ENCODE results near the gene EMC8. TPM values are rescaled to one million over a fixed set of nuclear protein-coding genes. Genes with fewer than 3 reads are reported as not detected.

EMC8 gene
- total RNA-seq, 1 experiment from 2014 or later, result 73.0 TPM

DNA sequence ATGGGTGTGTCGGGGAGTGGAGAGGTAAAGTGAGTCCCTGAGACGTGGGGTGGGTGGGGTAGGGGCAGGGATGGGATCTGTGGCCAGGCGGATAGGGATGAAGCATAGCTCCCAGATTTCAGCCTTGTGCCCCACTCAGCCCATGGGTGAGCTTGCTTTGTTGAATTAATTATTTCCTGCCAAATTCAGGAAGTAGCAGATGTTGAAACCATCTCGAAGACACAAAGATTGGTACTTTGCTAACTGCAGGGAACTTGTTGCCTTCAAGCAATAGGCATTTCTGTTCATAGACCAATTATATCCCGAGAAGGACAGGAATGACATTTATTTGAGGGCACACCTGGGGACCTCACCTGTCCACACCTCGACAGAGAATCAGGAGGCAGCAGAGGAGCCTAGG is 37.5 kb downstream of the EMC8 start:
- Histone ChIP-seq H3K4me1 (ENCODE audit: control insufficient read depth in 1 of 2, insufficient read depth in 2 of 2, low read length in 2 of 2) (peaks cover 0 to 12% of the 10 kb centered on the region in 2 experiments; a peak in 2 of 4 replicates), H3K27ac (ENCODE audit: low read depth, low read length) (no peak overlapping the region), H3K4me3 (replicated peaks in 1 of 2; ENCODE audit: low read depth in 1 of 2, low read length in 2 of 2) (no peak overlapping the region), H3K9ac (ENCODE audit: low read length) (no peak overlapping the region), H3K79me2 (ENCODE audit: insufficient read depth, low read length) (no peaks in the 10 kb centered on the region), H3K36me3 (ENCODE audit: control insufficient read depth in 1 of 2, insufficient read depth in 2 of 2, low read length in 2 of 2) (no peaks in the 10 kb centered on the region), H3K9me3 (ENCODE audit: control insufficient read depth in 1 of 2, insufficient read depth in 1 of 2, low read depth in 1 of 2, low read length in 2 of 2) (no peaks in the 10 kb centered on the region), H2AFZ (ENCODE audit: low read depth, low read length, poor library complexity, severe bottlenecking) (no peak overlapping the region), H4K20me1 (ENCODE audit: insufficient read depth) (no peaks in the 10 kb centered on the region), H3K27me3 (ENCODE audit: insufficient read depth, low read length) (peaks cover 6% of the 10 kb centered on the region; the same call in 1 of the 2 replicates), H3K9me2 (ENCODE audit: insufficient read depth) (no peaks in the 10 kb centered on the region), H3K4me2 (ENCODE audit: low read length) (no peak overlapping the region)
- intact Hi-C loops (cut with micrococcal nuclease), result loop anchor here (2.0 kb wide), 1 partner anchor 103 kb away; no protein-coding TSS in a partner anchor
- ATAC-seq, result no peak
- RAD21 ChIA-PET (ENCODE audit: low non-redundant PET in 1 of 2, low total read pairs in 2 of 2, uncharacterized antibody in 2 of 2, unreplicated experiment in 2 of 2), result no interaction called here
- DNase-seq (ENCODE audit: low read depth, low spot score), result no peak
- BruUV-seq (replicated peaks), result no TSS peak
- TF ChIP-seq TCF7L2 (IDR thresholded peaks at IDR 0.05; ENCODE audit: borderline replicate concordance, extremely low read depth, insufficient read depth, insufficient read length) (no peak), SP1 (IDR thresholded peaks at IDR 0.05; ENCODE audit: low read depth) (no peak)
- POLR2A ChIA-PET, result no interaction called here
- CTCF ChIA-PET, result interaction anchor here (1.3 kb wide), 1 partner anchor 12 kb away, joined by 4 read pairs; no protein-coding TSS in a partner anchor

DNA sequence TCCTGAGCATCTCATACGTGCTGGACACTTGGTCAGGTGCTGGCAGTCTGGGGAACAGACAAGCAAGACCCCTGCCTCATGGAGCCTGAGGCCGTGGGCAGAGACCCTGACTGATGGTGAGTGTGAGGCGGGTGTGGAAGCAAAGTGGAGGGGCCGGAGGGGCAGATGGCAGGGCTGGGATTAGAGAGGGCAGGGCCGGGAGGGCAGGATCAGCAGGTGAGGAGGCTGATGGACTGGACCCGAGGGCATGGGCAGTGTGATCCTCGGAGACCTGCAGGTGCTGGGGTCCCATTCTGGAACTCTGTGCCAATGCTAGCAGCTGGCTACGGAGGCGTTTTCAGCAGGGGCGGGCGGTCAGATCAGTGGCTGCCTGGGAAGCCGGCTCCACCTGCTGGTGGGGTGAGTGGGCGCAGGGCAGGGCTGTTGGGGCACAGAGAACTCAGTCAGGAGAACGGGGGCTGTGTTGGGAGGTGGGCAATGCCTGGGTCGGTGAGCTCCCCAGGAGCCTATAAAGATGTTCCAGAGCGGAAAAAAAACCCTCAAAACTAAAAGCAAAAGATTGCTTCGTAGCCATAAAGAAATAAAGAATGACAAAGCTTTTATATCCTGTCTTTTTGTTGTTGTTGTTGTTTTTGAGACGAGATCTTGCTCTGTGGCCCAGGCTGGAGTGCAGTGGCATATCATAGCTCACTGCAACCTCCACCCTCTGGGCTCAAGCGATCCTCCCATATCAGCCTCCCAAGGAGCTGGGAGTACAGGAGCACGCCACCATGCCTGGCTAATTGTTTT is 39.5 kb downstream of the EMC8 start:
- Histone ChIP-seq H3K27me3 (ENCODE audit: insufficient read depth, low read length) (peaks cover 6% of the 10 kb centered on the region; the same call in 1 of the 2 replicates), H4K20me1 (ENCODE audit: insufficient read depth) (no peaks in the 10 kb centered on the region), H3K9me2 (ENCODE audit: insufficient read depth) (no peaks in the 10 kb centered on the region), H3K9ac (ENCODE audit: low read length) (no peak overlapping the region), H3K4me3 (replicated peaks in 1 of 2; ENCODE audit: low read depth in 1 of 2, low read length in 2 of 2) (no peak overlapping the region), H2AFZ (ENCODE audit: low read depth, low read length, poor library complexity, severe bottlenecking) (no peak overlapping the region), H3K4me2 (ENCODE audit: low read length) (peak overlapping the region; percentile 25), H3K27ac (ENCODE audit: low read depth, low read length) (no peak overlapping the region), H3K79me2 (ENCODE audit: insufficient read depth, low read length) (no peaks in the 10 kb centered on the region), H3K36me3 (ENCODE audit: control insufficient read depth in 1 of 2, insufficient read depth in 2 of 2, low read length in 2 of 2) (no peaks in the 10 kb centered on the region), H3K9me3 (ENCODE audit: control insufficient read depth in 1 of 2, insufficient read depth in 1 of 2, low read depth in 1 of 2, low read length in 2 of 2) (no peaks in the 10 kb centered on the region), H3K4me1 (ENCODE audit: control insufficient read depth in 1 of 2, insufficient read depth in 2 of 2, low read length in 2 of 2) (peaks cover 0 to 11% of the 10 kb centered on the region in 2 experiments; a peak in 1 of 4 replicates)
- ATAC-seq (peak; percentile 97), DNase-seq (ENCODE audit: low read depth, low spot score) (no peak)
- intact Hi-C loops (cut with micrococcal nuclease), result loop anchor here (1.0 to 2.0 kb wide), 2 partner anchors 85 to 101 kb away; no protein-coding TSS in a partner anchor
- ChIA-PET POLR2A (interaction anchor here (0.6 kb wide), 1 partner anchor 204 kb away, joined by 3 read pairs; no protein-coding TSS in a partner anchor), RAD21 (ENCODE audit: low non-redundant PET in 1 of 2, low total read pairs in 2 of 2, uncharacterized antibody in 2 of 2, unreplicated experiment in 2 of 2) (no interaction called here), CTCF (interaction anchor here (0.9 to 2.7 kb wide), 8 partner anchors 8 to 369 kb away, joined by 3 to 13 read pairs (median 4); partner anchors contain the start of gene C16orf74)
- BruUV-seq (replicated peaks), result no TSS peak
- TF ChIP-seq, protein P1, sequence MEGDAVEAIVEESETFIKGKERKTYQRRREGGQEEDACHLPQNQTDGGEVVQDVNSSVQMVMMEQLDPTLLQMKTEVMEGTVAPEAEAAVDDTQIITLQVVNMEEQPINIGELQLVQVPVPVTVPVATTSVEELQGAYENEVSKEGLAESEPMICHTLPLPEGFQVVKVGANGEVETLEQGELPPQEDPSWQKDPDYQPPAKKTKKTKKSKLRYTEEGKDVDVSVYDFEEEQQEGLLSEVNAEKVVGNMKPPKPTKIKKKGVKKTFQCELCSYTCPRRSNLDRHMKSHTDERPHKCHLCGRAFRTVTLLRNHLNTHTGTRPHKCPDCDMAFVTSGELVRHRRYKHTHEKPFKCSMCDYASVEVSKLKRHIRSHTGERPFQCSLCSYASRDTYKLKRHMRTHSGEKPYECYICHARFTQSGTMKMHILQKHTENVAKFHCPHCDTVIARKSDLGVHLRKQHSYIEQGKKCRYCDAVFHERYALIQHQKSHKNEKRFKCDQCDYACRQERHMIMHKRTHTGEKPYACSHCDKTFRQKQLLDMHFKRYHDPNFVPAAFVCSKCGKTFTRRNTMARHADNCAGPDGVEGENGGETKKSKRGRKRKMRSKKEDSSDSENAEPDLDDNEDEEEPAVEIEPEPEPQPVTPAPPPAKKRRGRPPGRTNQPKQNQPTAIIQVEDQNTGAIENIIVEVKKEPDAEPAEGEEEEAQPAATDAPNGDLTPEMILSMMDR (IDR thresholded peaks at IDR 0.05 in 2 of 3, conservative IDR thresholded peaks at IDR 0.05 in 1 of 3; ENCODE audit: borderline replicate concordance in 1 of 3, insufficient read depth in 1 of 3, low read depth in 2 of 3, low read length in 2 of 3), result peak; percentile 93 to 96 (median 94)
- TF ChIP-seq EZH2 (IDR thresholded peaks at IDR 0.05) (no peak), TCF7L2 (IDR thresholded peaks at IDR 0.05; ENCODE audit: borderline replicate concordance, extremely low read depth, insufficient read depth, insufficient read length) (peak; percentile 82), RAD21 (IDR thresholded peaks at IDR 0.05; ENCODE audit: low read depth) (peak; percentile 96), YY1 (IDR thresholded peaks at IDR 0.05; ENCODE audit: extremely low read depth, insufficient replicate concordance, low read depth, low read length) (peak; percentile 45)
